HG03442 (cell line): ENCODE results near the gene OR2T34.
"Not testable (repeated sequence)": the region's sequence is repeated elsewhere in the genome, so short reads cannot be mapped to it uniquely, and the experiment has no call there.

Experiments used
- ATAC-seq: cut with Tn5 transposase; IDR thresholded peaks from one replicate; pipeline ENCODE4 v1.9.1; 2021; ENCODE audit warnings: mild to moderate bottlenecking, moderate library complexity; ENCODE audit not compliant: unreplicated experiment

The OR2T34 gene, protein sequence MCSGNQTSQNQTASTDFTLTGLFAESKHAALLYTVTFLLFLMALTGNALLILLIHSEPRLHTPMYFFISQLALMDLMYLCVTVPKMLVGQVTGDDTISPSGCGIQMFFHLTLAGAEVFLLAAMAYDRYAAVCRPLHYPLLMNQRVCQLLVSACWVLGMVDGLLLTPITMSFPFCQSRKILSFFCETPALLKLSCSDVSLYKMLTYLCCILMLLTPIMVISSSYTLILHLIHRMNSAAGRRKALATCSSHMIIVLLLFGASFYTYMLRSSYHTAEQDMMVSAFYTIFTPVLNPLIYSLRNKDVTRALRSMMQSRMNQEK

DNA sequence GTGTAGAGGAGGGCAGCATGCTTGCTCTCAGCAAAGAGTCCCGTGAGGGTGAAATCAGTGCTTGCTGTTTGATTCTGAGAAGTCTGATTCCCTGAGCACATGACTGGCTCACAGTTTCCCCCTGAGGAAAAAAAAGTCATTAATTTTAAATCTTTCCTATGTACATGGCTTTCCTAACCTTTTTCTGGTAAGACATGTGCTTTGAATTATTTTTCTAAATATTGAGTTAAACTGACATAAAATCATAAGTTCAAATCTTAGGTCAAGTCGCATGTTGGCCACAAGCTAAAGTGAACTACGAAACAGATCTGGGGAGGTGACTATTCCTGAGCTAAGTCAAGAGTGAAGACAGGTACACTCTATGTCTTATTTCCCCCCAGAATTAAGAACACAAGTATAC, at the start of gene OR2T34:
Gene OR2T34 (minus strand): TSS at position 101 of the 400 bp plus-strand sequence. CDS start 0 bp downstream, at position 101.
- ATAC-seq: not testable (repeated sequence)

DNA sequence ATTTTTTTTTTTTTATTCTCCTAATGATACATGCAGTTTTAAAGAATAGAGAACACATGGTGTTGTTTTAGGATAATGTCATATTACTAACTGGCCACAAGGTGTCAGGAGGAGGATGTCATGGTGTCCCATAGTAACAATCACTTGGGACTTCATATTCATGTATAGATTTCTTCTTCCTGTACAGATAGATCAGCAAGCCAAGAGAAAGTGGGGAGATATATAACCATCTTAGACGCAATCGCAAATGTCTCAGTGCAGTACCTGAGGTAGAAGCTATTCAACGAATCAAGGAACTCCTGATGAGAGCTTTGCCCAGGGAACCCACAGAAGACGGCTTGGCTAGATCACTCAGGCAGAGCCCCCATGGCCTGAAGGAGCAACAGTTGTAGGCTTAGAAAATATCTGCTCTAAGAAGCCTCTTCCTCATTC, 48.0 kb upstream of the OR2T34 start:
- ATAC-seq: peak; percentile 90

- ATAC-seq: no peak
These were observed 47.2 kb upstream of the OR2T34 start for GRCh38 chr1:248621770-248622169.

GRCh38 chr1:248618878-248619277, 44.3 kb upstream of the OR2T34 start:
- ATAC-seq: peak; percentile 35

GRCh38 chr1:248618119-248618518, 43.6 kb upstream of the OR2T34 start:
- ATAC-seq: no peak

DNA sequence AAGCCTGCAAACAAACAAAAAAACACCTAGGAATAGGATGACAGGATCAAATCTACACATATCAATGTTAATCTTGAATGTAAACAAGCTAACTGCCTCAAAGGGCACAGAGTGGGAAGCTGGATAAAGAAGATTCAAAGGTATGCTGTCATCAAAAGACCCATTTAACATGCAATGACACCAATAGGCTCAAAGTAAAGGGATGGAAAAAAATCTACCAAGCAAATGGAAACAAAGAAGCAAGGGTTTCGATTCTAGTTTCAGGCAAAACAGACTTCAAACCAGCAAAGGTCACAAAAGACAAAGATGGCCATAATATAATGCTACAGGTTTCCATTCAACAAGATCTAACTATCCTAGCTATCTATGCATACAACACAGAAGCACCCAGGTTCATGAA, 39.2 kb upstream of the OR2T34 start:
- ATAC-seq: no peak

DNA sequence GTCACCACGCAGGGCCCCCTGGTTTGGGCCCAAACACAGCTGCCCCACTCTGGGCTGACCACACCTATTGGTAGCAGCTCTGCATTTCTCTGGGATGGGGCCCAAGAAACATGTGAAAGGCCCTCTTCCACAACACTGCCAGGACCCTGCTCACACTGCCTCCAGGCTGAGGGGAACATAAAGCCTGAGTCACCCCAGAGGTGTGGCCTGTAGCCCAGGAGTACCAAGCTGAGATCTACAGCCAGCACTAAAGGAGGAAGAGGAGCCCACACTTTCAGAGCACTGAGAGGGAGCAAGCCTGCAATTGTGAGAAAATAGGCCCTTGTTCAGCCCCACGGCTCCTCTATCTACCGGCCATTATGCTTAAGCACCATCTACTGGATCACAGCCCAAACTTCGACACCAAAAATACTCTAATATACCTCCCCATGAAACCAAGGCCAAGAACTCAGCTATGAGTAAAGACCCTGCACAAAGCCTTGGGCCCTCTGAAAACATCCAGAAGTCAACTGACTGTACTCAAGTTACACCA, 37.4 kb upstream of the OR2T34 start:
- ATAC-seq: no peak

GRCh38 chr1:248610301-248610700, 35.7 kb upstream of the OR2T34 start:
- ATAC-seq: no peak

DNA sequence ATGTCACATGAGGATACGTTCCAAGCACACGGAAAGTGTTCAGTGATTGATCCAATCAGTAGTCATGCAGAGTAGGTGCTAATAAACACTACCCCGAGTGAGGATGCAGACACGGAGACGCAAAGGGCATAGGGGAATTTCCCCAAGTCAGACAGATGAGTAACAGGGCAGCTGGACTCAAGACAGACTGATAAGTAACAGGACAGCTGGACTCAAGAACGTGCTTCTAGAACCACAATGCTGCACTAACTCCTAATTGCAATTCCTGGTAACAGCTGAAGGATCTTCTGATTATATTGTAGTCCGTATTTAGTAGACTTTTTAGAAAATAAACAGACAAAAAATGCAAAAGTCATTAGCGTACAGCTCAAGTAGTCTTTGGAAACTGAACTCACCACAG, 24.8 kb upstream of the OR2T34 start:
- no peak for ATAC-seq

- ATAC-seq: no peak
These were observed 23.0 kb upstream of the OR2T34 start, which contains the start of gene OR2T10 for GRCh38 chr1:248597589-248597988. Gene OR2T10 (minus strand): TSS chr1:248597700. CDS start chr1:248593768, 3,932 bp downstream.

- no peak for ATAC-seq
These were observed 22.1 kb upstream of the OR2T34 start for GRCh38 chr1:248596615-248597014.

DNA sequence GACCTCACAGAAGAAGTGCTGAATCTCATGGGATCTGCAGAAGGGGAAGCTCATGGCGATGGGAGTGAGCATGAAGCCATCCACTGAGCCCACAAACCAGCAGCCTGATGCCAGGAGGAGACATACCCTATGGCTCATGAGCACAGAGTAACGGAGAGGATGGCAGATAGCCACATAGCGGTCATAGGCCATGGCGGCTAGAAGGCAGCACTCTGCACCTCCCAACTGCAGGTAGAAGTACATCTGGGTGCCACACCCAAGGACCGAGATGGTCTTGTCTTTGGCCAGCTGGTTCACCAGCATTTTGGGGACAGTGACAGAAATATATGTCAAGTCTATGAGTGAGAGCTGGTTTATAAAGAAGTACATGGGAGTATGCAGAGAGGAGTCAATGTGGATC, 18.7 kb upstream of the OR2T34 start:
- no peak for ATAC-seq

DNA sequence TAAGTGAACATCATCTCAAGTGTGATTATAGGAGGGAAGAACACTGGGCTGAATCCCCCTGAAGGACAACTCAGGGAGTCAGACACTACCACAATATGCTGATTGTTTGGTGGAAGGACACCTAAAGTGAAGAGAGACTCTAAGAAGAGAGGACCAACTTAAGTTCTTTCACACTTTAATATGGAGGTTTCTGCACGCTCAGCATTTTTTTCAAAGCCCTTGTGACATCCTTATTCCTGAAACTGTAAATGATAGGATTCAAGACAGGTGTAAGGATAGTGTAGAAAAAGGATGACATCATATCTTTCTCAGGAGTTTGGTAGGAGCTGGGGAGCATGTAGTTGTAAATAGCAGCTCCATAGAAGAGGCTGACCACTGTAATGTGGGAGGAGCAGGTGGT, 18.1 kb upstream of the OR2T34 start:
- no peak for ATAC-seq

DNA sequence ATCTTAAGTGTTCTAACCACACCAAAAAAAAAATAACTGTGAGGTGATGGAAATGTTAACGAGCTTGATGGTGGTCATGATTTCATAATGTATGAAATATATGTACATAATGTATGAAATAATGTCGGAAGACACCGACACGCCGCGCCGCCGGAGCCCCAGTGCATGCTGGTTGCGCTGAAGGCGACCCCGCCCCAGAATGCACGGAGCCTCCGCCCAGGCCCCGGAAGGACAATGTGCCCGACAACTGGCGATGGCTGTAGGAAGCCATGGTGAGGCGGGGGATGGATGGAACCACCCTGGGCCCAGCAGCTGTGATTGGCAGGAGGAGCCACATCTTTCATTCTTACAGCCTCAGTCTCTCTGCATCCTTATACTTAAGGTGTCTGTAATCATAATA, 15.5 kb upstream of the OR2T34 start:
- ATAC-seq: no peak

GRCh38 chr1:248589334-248589733, 14.8 kb upstream of the OR2T34 start:
- no peak for ATAC-seq

- ATAC-seq: no peak
These were observed 10.7 kb upstream of the OR2T34 start for GRCh38 chr1:248585266-248585665.

- no peak for ATAC-seq
These were observed 1.9 kb upstream of the OR2T34 start for GRCh38 chr1:248576260-248576980.

DNA sequence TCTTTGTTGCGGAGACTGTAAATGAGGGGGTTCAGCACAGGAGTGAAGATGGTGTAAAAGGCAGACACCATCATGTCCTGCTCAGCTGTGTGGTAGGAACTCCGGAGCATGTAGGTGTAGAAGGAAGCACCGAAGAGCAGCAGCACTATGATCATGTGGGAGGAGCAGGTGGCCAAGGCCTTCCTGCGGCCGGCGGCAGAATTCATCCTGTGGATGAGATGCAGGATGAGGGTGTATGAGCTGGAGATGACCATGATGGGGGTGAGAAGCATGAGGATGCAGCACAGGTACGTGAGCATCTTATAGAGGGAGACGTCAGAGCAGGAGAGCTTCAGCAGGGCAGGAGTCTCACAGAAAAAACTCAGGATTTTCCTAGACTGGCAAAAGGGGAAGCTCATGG, 701 bp downstream of the OR2T34 start:
- ATAC-seq: not testable (repeated sequence)

GRCh38 chr1:248572049-248572448, 2.5 kb downstream of the OR2T34 start:
- ATAC-seq: not testable (repeated sequence)

GRCh38 chr1:248570811-248571210, 3.7 kb downstream of the OR2T34 start:
- not testable (repeated sequence) for ATAC-seq

GRCh38 chr1:248569049-248569448, 5.5 kb downstream of the OR2T34 start:
- not testable (repeated sequence) for ATAC-seq
